Measurements from ENCODE around the gene DHTKD1.
"Not testable (repeated sequence)": the region's sequence is repeated elsewhere in the genome, so short reads cannot be mapped to it uniquely, and the experiment has no call there.

The DHTKD1 gene

DNA sequence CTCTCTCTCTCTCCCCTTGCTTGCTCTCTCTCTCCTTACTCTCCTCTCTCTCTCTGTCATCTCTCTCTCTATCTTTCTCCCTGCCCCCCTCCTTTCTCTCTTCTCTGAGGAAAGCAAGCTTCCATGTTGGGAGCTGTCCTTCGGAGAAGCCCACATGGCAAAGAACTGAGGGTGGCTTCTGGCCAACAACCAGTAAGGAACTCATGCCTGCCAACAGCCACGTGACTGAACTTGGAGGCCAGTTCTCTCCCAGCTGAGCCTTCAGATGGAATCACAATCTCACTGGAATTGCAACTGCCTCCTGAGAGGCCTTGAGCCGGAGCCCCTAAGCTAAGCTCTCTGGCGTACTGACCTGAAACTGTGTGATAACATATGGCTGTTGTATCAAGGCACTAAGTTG is 12.0 kb upstream of the DHTKD1 start:
- no peaks in the 10 kb centered on the region for H3K27me3 Mint-ChIP-seq (ENCODE audit: low read depth, poor library complexity)
- no peaks in the 10 kb centered on the region for H3K9me3 Mint-ChIP-seq
- no peaks in the 10 kb centered on the region for H3K4me1 Mint-ChIP-seq
- DNase-seq, result no peak
- no peak overlapping the region for H3K27ac Mint-ChIP-seq
- TF ChIP-seq CTCF (IDR thresholded peaks at IDR 0.05), result no peak
- no peak overlapping the region for H3K4me3 Mint-ChIP-seq
- H3K36me3 Mint-ChIP-seq (ENCODE audit: low read depth), result no peaks in the 10 kb centered on the region

DNA sequence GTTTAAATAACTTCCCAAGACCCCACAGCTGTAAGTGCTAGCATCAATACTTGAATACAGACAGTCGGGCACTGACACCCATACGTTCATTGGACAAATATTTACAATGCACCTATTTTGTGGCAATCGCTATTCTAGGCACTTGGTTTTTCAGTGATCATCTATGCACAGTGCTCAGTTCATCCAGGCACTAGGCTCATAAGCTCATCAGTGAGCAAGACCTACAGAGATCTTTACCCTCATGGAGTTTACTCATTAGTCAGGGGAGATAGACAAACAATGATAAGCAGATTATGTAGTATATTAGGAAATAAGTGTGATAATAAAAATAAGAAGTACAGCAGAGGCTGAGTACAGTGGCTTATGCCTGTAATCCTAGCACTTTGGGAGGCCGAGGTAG is 7.6 kb upstream of the DHTKD1 start:
- no peak overlapping the region for H3K4me3 Mint-ChIP-seq
- no peak overlapping the region for H3K27ac Mint-ChIP-seq
- no peaks in the 10 kb centered on the region for H3K9me3 Mint-ChIP-seq
- H3K4me1 Mint-ChIP-seq, result no peaks in the 10 kb centered on the region
- H3K27me3 Mint-ChIP-seq (ENCODE audit: low read depth, poor library complexity), result peaks cover 2% of the 10 kb centered on the region
- TF ChIP-seq CTCF (IDR thresholded peaks at IDR 0.05), result no peak
- H3K36me3 Mint-ChIP-seq (ENCODE audit: low read depth), result no peaks in the 10 kb centered on the region
- DNase-seq, result no peak

- H3K36me3 Mint-ChIP-seq (ENCODE audit: low read depth), result no peaks in the 10 kb centered on the region
- H3K9me3 Mint-ChIP-seq, result no peaks in the 10 kb centered on the region
- no peak overlapping the region for H3K27ac Mint-ChIP-seq
- no peak for TF ChIP-seq CTCF (IDR thresholded peaks at IDR 0.05)
- no peak for DNase-seq
- H3K4me1 Mint-ChIP-seq, result no peaks in the 10 kb centered on the region
- H3K4me3 Mint-ChIP-seq, result no peak overlapping the region
- H3K27me3 Mint-ChIP-seq (ENCODE audit: low read depth, poor library complexity), result peaks cover 7% of the 10 kb centered on the region
These were observed 5.8 kb upstream of the DHTKD1 start for GRCh38 chr10:12062754-12063482.

- H3K36me3 Mint-ChIP-seq (ENCODE audit: low read depth), result no peaks in the 10 kb centered on the region
- H3K27ac Mint-ChIP-seq, result no peak overlapping the region
- H3K4me3 Mint-ChIP-seq, result no peak overlapping the region
- TF ChIP-seq CTCF (IDR thresholded peaks at IDR 0.05), result no peak
- no peaks in the 10 kb centered on the region for H3K4me1 Mint-ChIP-seq
- H3K27me3 Mint-ChIP-seq (ENCODE audit: low read depth, poor library complexity), result peaks cover 7% of the 10 kb centered on the region
- no peak for DNase-seq
- peaks cover 3% of the 10 kb centered on the region for H3K9me3 Mint-ChIP-seq
These were observed 5.3 kb upstream of the DHTKD1 start for GRCh38 chr10:12063483-12063818.

DNA sequence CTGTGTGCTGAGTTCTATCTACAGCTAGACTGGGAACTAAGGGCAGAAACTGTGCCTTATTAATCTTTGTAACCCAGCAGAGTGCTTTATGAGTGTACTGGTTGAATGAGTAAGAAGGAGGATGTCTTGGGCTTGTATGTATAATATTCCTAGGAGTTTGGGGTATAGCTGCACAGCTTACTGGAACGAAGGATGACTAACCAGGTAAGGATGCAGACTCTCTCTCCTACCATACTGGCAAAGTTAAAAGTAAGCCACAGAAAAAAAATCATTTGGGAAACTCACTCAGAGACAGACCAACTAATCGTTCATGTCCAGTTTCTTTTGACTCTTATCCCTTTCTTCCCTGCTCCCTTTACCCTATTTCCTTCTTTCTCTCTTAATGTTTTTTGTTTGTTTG is 1.4 kb upstream of the DHTKD1 start:
- H3K36me3 Mint-ChIP-seq (ENCODE audit: low read depth), result no peaks in the 10 kb centered on the region
- no peak overlapping the region for H3K4me3 Mint-ChIP-seq
- peaks cover 13% of the 10 kb centered on the region for H3K4me1 Mint-ChIP-seq
- peaks cover 7% of the 10 kb centered on the region for H3K27me3 Mint-ChIP-seq (ENCODE audit: low read depth, poor library complexity)
- no peak for TF ChIP-seq CTCF (IDR thresholded peaks at IDR 0.05)
- peaks cover 4% of the 10 kb centered on the region for H3K9me3 Mint-ChIP-seq
- H3K27ac Mint-ChIP-seq, result no peak overlapping the region
- no peak for DNase-seq

DNA sequence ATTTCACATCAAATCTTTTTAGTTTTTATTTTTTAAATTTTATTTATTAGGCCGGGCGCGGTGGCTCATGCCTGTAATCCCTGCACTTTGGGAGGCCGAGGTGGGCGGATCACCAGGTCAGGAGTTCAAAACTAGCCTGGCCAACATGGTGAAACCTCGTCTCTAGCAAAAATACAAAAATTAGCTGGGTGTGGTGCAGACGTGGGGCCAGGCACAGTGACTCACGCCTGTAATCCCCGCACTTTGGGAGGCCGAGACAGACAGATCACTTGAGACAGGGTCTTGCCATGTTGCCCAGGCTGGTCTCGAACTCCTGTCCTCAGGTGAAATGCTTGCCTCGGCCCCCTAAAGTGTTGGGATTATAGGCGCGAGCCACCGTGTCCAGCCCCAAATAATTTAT is 2.7 kb downstream of the DHTKD1 start:
- H3K9me3 Mint-ChIP-seq; H3K27me3 Mint-ChIP-seq (ENCODE audit: low read depth, poor library complexity); H3K27ac Mint-ChIP-seq; DNase-seq: not testable (repeated sequence)
- Mint-ChIP-seq H3K36me3 (ENCODE audit: low read depth) (peaks cover 11% of the 10 kb centered on the region), H3K4me3 (peak overlapping the region; percentile 18), H3K4me1 (peaks cover 13% of the 10 kb centered on the region)
